GM12878 (cell line): ENCODE measurements around the gene SYNPR. TPM values are rescaled to one million over a fixed set of nuclear protein-coding genes. Genes with fewer than 3 reads are reported as not detected.

Experiments used
- ATAC-seq: fragments of 200-7000 bp; cut with Tn5 transposase; 3 replicates; pipeline ENCODE4 v1.9.1; 2020; ENCODE audit warnings: mild to moderate bottlenecking, moderate library complexity
- BruUV-seq: library from RNA; stranded (reverse); fragments of 400-500 nt; replicated peaks from 2 replicates; lab custom pipeline; 2021; lab: Mats Ljungman, UMichigan
- CTCF ChIA-PET: fragments of 300-600 bp; sonication (Branson Sonifier 250); formaldehyde crosslinking; extraction: SDS; loops from one replicate; lab custom pipeline; 2021; ENCODE audit warnings: inconsistent platforms; lab: Yijun Ruan, JAX
- POLR2A ChIA-PET: fragments of 350-600 bp; formaldehyde crosslinking; extraction: SDS; loops from one replicate; lab custom pipeline; 2021; ENCODE audit warnings: inconsistent platforms; lab: Charles Lee
- RAD21 ChIA-PET: fragments of 300-600 bp; sonication (Branson Sonifier 250); formaldehyde crosslinking; loops from one replicate; lab custom pipeline; 2023; ENCODE audit warnings: antibody characterized with exemption; ENCODE audit not compliant: unreplicated experiment; lab: Charles Lee
- SMC1A ChIA-PET: fragments of 300-600 bp; sonication (Branson Sonifier 250); formaldehyde crosslinking; loops from one replicate; lab custom pipeline; 2023; ENCODE audit not compliant: unreplicated experiment, uncharacterized antibody; lab: Charles Lee
- DNase-seq: peaks from one replicate; pipeline ENCODE4 v3.0.0-alpha.2; 2011; ENCODE audit warnings: low read depth, low spot score
- FAIRE-seq: peaks from 3 replicates; lab custom pipeline; 2011; peaks lifted over from hg19 to GRCh38; lab: Jason Lieb, UNC
- H2AFZ ChIP-seq: 2 replicates; pipeline ENCODE4 v1.6.0; 2011; ENCODE audit warnings: low read depth, low read length, control low read depth; ENCODE audit not compliant: control insufficient read depth
- H3K27ac ChIP-seq: 2 replicates; pipeline ENCODE4 v1.5.1; 2011; ENCODE audit warnings: control low read depth; ENCODE audit not compliant: control insufficient read depth, insufficient read depth
- H3K27me3 ChIP-seq, 2 experiments: replicated peaks in 1 of 2; 2 replicates each; pipeline versions ENCODE4 v1.6.0 to v1.6.1; 2011; ENCODE audit warnings: low read length in 1 of 2; ENCODE audit not compliant: control insufficient read depth in 2 of 2, insufficient read depth in 2 of 2
- H3K36me3 ChIP-seq, 2 experiments: 2 replicates each; pipeline ENCODE4 v1.5.1; 2011; ENCODE audit warnings: low read length in 1 of 2; ENCODE audit not compliant: control insufficient read depth in 2 of 2, insufficient read depth in 2 of 2
- H3K4me1 ChIP-seq: 2 replicates; pipeline ENCODE4 v1.6.1; 2011; ENCODE audit warnings: mild to moderate bottlenecking, low read length, moderate library complexity, mixed read lengths; ENCODE audit not compliant: control insufficient read depth, insufficient read depth
- H3K4me2 ChIP-seq: 2 replicates; pipeline ENCODE4 v1.6.0; 2011; ENCODE audit warnings: control low read depth; ENCODE audit not compliant: control insufficient read depth, insufficient read depth
- H3K4me3 ChIP-seq: fragments of 200-600 bp; sonication (generic); 2 replicates; pipeline ENCODE4 v1.5.1; 2016
- H3K79me2 ChIP-seq: 2 replicates; pipeline ENCODE4 v1.6.0; 2011; ENCODE audit warnings: low read length; ENCODE audit not compliant: control insufficient read depth, insufficient read depth
- H3K9ac ChIP-seq: 2 replicates; pipeline ENCODE4 v1.8.0; 2011; ENCODE audit warnings: low read length, control low read depth, mixed read lengths; ENCODE audit not compliant: control insufficient read depth, insufficient read depth
- H3K9me3 ChIP-seq: replicated peaks from 3 replicates; pipeline ENCODE4 v1.5.1; 2011; ENCODE audit warnings: mild to moderate bottlenecking, low read length; ENCODE audit not compliant: control insufficient read depth, insufficient read depth
- H4K20me1 ChIP-seq: 2 replicates; pipeline ENCODE4 v1.6.0; 2011; ENCODE audit not compliant: control insufficient read depth, insufficient read depth
- BMI1 ChIP-seq: fragments of 450-650 bp; IDR thresholded peaks from 2 replicates; pipeline ENCODE4 v1.6.1; 2016; ENCODE audit warnings: mild to moderate bottlenecking, moderate library complexity, borderline replicate concordance
- CBFB ChIP-seq: IDR thresholded peaks from 2 replicates; pipeline ENCODE4 v1.6.1; 2016; ENCODE audit warnings: antibody characterized with exemption, low read depth
- CEBPB ChIP-seq, 2 experiments: fragments of 150-350 bp in 1 of 2; IDR thresholded peaks; 2 replicates each; pipeline ENCODE4 v1.6.1; 2012 to 2014; ENCODE audit warnings: low read depth in 2 of 2, low read length in 2 of 2, borderline replicate concordance in 1 of 2, inconsistent platforms in 1 of 2
- CHD2 ChIP-seq: IDR thresholded peaks from 2 replicates; pipeline ENCODE4 v1.6.1; 2011; ENCODE audit warnings: low read depth, low read length, improper control_type of control experiment, borderline replicate concordance
- HDGF ChIP-seq: fragments of 450-650 bp; IDR thresholded peaks from 2 replicates; pipeline ENCODE4 v1.6.1; 2016; ENCODE audit warnings: antibody characterized with exemption
- NFYB ChIP-seq: IDR thresholded peaks from 2 replicates; pipeline ENCODE4 v1.6.1; 2011; ENCODE audit warnings: low read depth, mild to moderate bottlenecking, low read length, improper control_type of control experiment, moderate library complexity; ENCODE audit not compliant: insufficient read depth
- NR2C1 ChIP-seq: fragments of 450-650 bp; IDR thresholded peaks from 2 replicates; pipeline ENCODE4 v1.6.1; 2017; ENCODE audit warnings: antibody characterized with exemption, mild to moderate bottlenecking, moderate library complexity
- NR2F1 ChIP-seq: fragments of 450-650 bp; conservative IDR thresholded peaks from 2 replicates; pipeline ENCODE4 v1.6.1; 2017; ENCODE audit warnings: mild to moderate bottlenecking
- PML ChIP-seq: IDR thresholded peaks from 2 replicates; pipeline ENCODE4 v1.6.1; 2012; ENCODE audit warnings: low read length, inconsistent platforms
- RUNX3 ChIP-seq: IDR thresholded peaks from 2 replicates; pipeline ENCODE4 v1.6.1; 2012; ENCODE audit warnings: low read length, inconsistent platforms
- TARDBP ChIP-seq: IDR thresholded peaks from 2 replicates; pipeline ENCODE4 v1.6.1; 2016; ENCODE audit warnings: borderline replicate concordance
- ZBED1 ChIP-seq: IDR thresholded peaks from 2 replicates; pipeline ENCODE4 v1.6.1; 2016; ENCODE audit warnings: borderline replicate concordance
- ZNF207 ChIP-seq: fragments of 450-650 bp; IDR thresholded peaks from 2 replicates; pipeline ENCODE4 v1.6.1; 2014; ENCODE audit warnings: antibody characterized with exemption, mild to moderate bottlenecking, borderline replicate concordance
- ZNF274 ChIP-seq: IDR thresholded peaks from one replicate; pipeline ENCODE4 v1.8.0; 2011; ENCODE audit not compliant: insufficient read length, insufficient read depth
- WGBS: methylation state at CpG from one replicate; pipeline ENCODE4 v1.1.6; 2016; ENCODE audit warnings: low lambda C conversion rate; ENCODE audit not compliant: insufficient replicate concordance, insufficient coverage; ENCODE audit errors: missing lambda C conversion rate; 5-methylcytosine and 5-hydroxymethylcytosine counted together
- in situ Hi-C: fragments of 300-500 bp; cut with MboI; formaldehyde crosslinking; loops from 9 replicates; pipeline ENCODE4 v1.14.3; 2018; ENCODE audit warnings: mixed read lengths
- intact Hi-C: fragments of 100-400 bp; cut with micrococcal nuclease; formaldehyde crosslinking; loops from one replicate; pipeline ENCODE4 v1.14.2; 2022; ENCODE audit not compliant: unreplicated experiment
- polyA plus RNA-seq, 11 experiments: library from polyadenylated mRNA; depleted of rRNA in 4 of 11; unstranded in 6 of 11; stranded (reverse) in 5 of 11; fragments of >200 nt; fragmentation: Nextera tagmentation in 4 of 11; fragmentation: Illumina TruSeq in 1 of 11; extraction: Ambion mirVana in 4 of 11; extraction: Trizol in 1 of 11; gene quantifications; 1 replicate in 1 of 11; 2 replicates in 10 of 11; pipeline versions ENCODE4 v1.2.1 to v1.2.3, GENCODE V29; 2011 to 2016; ENCODE audit warnings: inconsistent platforms in 2 of 11, missing spikeins in 2 of 11, low read depth in 1 of 11
- total RNA-seq, 4 experiments: library from RNA; depleted of rRNA in 3 of 4; stranded (reverse); fragments of >200 nt in 3 of 4; fragmentation: Illumina TruSeq in 1 of 4; extraction: Trizol in 1 of 4; gene quantifications; 2 replicates each; pipeline versions ENCODE4 v1.2.1 to v1.2.3, GENCODE V29; 2013 to 2021
- TF ChIP-seq, protein P1 (sequence below): IDR thresholded peaks from 2 replicates; pipeline ENCODE4 v1.6.1; 2011; ENCODE audit warnings: borderline replicate concordance, low read depth, mild to moderate bottlenecking, moderate library complexity, low read length; ENCODE audit not compliant: insufficient read depth, poor library complexity, severe bottlenecking
- TF ChIP-seq, protein P2 (sequence below): IDR thresholded peaks from 2 replicates; pipeline ENCODE4 v1.6.1; 2012; ENCODE audit warnings: low read depth, low read length, improper control_type of control experiment
- TF ChIP-seq, protein P3 (sequence below): IDR thresholded peaks from 2 replicates; pipeline ENCODE4 v1.6.1; 2012; ENCODE audit warnings: improper control_type of control experiment, low read depth, low read length; ENCODE audit not compliant: insufficient replicate concordance
- TF ChIP-seq, protein P4 (sequence below): fragments of 150-350 bp; IDR thresholded peaks from 2 replicates; pipeline ENCODE4 v1.6.1; 2014; ENCODE audit warnings: mild to moderate bottlenecking, low read depth, low read length

SYNPR gene
- total and polyA plus RNA-seq, 10 of the 15 experiments (the other 5 are each of a cell fraction or from before 2014, with no cell fraction given), result not detected

DNA sequence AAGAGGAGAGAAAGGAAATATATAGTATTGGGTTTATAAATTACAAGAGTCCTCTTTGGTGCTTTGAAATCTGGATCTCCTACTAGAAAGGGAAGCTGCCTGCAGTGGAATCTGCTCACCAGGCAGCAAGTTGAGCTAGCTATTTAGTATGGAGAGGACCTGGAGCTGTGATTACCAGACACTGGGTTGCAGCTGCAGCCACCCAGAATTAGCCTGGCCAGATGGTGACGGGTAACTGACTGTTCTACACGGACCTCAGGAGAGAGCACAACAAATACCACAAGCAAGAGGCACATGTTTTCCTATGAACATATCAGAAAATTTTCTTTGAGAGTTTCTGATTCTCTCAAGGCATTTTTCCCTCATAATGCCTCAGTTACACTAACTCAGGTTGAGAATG, 46.5 kb downstream of the SYNPR start:
- no peak overlapping the region for H3K4me2 ChIP-seq
- H2AFZ ChIP-seq, result no peak overlapping the region
- H3K4me1 ChIP-seq, result no peaks in the 10 kb centered on the region
- no TSS peak for BruUV-seq
- RAD21 ChIA-PET, result no interaction called here
- in situ Hi-C loops, result no loop called here
- H4K20me1 ChIP-seq, result no peaks in the 10 kb centered on the region
- intact Hi-C loops, result no loop called here
- no peak overlapping the region for H3K4me3 ChIP-seq
- H3K9me3 ChIP-seq, result no peaks in the 10 kb centered on the region
- TF ChIP-seq NR2F1, result no peak
- TF ChIP-seq CHD2, result no peak
- TF ChIP-seq CEBPB (IDR thresholded peaks at IDR 0.05; ENCODE audit: borderline replicate concordance in 1 of 2, low read depth in 2 of 2, low read length in 2 of 2), result no peak
- no peak for TF ChIP-seq HDGF
- TF ChIP-seq, protein P1, sequence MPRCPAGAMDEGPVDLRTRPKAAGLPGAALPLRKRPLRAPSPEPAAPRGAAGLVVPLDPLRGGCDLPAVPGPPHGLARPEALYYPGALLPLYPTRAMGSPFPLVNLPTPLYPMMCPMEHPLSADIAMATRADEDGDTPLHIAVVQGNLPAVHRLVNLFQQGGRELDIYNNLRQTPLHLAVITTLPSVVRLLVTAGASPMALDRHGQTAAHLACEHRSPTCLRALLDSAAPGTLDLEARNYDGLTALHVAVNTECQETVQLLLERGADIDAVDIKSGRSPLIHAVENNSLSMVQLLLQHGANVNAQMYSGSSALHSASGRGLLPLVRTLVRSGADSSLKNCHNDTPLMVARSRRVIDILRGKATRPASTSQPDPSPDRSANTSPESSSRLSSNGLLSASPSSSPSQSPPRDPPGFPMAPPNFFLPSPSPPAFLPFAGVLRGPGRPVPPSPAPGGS, result no peak
- no peak for TF ChIP-seq ZBED1
- no peak for TF ChIP-seq CBFB
- no peak for TF ChIP-seq BMI1
- no peak for TF ChIP-seq NFYB
- TF ChIP-seq, protein P2, sequence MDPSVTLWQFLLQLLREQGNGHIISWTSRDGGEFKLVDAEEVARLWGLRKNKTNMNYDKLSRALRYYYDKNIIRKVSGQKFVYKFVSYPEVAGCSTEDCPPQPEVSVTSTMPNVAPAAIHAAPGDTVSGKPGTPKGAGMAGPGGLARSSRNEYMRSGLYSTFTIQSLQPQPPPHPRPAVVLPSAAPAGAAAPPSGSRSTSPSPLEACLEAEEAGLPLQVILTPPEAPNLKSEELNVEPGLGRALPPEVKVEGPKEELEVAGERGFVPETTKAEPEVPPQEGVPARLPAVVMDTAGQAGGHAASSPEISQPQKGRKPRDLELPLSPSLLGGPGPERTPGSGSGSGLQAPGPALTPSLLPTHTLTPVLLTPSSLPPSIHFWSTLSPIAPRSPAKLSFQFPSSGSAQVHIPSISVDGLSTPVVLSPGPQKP, result no peak
- no peak for TF ChIP-seq ZNF274
- TF ChIP-seq TARDBP, result no peak
- no peak for TF ChIP-seq RUNX3
- no peak for TF ChIP-seq ZNF207
- TF ChIP-seq NR2C1, result no peak
- no peak for TF ChIP-seq PML
- TF ChIP-seq, protein P3, sequence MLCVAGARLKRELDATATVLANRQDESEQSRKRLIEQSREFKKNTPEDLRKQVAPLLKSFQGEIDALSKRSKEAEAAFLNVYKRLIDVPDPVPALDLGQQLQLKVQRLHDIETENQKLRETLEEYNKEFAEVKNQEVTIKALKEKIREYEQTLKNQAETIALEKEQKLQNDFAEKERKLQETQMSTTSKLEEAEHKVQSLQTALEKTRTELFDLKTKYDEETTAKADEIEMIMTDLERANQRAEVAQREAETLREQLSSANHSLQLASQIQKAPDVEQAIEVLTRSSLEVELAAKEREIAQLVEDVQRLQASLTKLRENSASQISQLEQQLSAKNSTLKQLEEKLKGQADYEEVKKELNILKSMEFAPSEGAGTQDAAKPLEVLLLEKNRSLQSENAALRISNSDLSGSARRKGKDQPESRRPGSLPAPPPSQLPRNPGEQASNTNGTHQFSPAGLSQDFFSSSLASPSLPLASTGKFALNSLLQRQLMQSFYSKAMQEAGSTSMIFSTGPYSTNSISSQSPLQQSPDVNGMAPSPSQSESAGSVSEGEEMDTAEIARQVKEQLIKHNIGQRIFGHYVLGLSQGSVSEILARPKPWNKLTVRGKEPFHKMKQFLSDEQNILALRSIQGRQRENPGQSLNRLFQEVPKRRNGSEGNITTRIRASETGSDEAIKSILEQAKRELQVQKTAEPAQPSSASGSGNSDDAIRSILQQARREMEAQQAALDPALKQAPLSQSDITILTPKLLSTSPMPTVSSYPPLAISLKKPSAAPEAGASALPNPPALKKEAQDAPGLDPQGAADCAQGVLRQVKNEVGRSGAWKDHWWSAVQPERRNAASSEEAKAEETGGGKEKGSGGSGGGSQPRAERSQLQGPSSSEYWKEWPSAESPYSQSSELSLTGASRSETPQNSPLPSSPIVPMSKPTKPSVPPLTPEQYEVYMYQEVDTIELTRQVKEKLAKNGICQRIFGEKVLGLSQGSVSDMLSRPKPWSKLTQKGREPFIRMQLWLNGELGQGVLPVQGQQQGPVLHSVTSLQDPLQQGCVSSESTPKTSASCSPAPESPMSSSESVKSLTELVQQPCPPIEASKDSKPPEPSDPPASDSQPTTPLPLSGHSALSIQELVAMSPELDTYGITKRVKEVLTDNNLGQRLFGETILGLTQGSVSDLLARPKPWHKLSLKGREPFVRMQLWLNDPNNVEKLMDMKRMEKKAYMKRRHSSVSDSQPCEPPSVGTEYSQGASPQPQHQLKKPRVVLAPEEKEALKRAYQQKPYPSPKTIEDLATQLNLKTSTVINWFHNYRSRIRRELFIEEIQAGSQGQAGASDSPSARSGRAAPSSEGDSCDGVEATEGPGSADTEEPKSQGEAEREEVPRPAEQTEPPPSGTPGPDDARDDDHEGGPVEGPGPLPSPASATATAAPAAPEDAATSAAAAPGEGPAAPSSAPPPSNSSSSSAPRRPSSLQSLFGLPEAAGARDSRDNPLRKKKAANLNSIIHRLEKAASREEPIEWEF, result no peak
- TF ChIP-seq, protein P4, sequence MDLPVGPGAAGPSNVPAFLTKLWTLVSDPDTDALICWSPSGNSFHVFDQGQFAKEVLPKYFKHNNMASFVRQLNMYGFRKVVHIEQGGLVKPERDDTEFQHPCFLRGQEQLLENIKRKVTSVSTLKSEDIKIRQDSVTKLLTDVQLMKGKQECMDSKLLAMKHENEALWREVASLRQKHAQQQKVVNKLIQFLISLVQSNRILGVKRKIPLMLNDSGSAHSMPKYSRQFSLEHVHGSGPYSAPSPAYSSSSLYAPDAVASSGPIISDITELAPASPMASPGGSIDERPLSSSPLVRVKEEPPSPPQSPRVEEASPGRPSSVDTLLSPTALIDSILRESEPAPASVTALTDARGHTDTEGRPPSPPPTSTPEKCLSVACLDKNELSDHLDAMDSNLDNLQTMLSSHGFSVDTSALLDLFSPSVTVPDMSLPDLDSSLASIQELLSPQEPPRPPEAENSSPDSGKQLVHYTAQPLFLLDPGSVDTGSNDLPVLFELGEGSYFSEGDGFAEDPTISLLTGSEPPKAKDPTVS, result no peak
- no peaks in the 10 kb centered on the region for H3K27me3 ChIP-seq
- SMC1A ChIA-PET, result no interaction called here
- no peak overlapping the region for H3K27ac ChIP-seq
- CTCF ChIA-PET, result no interaction called here
- FAIRE-seq, result no peak
- ATAC-seq, result no peak
- POLR2A ChIA-PET, result no interaction called here
- no peaks in the 10 kb centered on the region for H3K36me3 ChIP-seq
- no peak for DNase-seq
- H3K9ac ChIP-seq, result no peak overlapping the region
- H3K79me2 ChIP-seq, result no peaks in the 10 kb centered on the region
- 34% methylated on average over 2 of the region's 2 CpGs for WGBS
